ENCODE results near the gene TMEM131.

The TMEM131 gene

GRCh38 chr2:97969081-97970067 lies 26.4 kb downstream of the TMEM131 start:
- peaks cover 0 to 3% of the 10 kb centered on the region in 2 donors for H3K4me1 ChIP-seq (ENCODE audit: control insufficient read depth in 2 of 2, insufficient read depth in 1 of 2, low read depth in 1 of 2, low read length in 2 of 2)
- H2BK12ac ChIP-seq (ENCODE audit: low read length), result no peak overlapping the region
- no peak overlapping the region for H3K23ac ChIP-seq (ENCODE audit: low read depth, low read length, poor library complexity)
- no peak overlapping the region for H2BK5ac ChIP-seq (ENCODE audit: low read length)
- H2AFZ ChIP-seq (ENCODE audit: low read length), result no peak overlapping the region
- no peak overlapping the region for H3K27ac ChIP-seq (replicated peaks; ENCODE audit: low read length)
- no peak overlapping the region for H3K4me3 ChIP-seq (ENCODE audit: low read length in 2 of 2)
- H3K4ac ChIP-seq (ENCODE audit: low read length), result no peak overlapping the region
- WGBS, 2 donors (ENCODE audit: extremely low coverage in 2 of 2, insufficient read length in 2 of 2, insufficient replicate concordance in 1 of 2), result no CpG with 5 or more reads among the region's 4 CpGs
- no peak overlapping the region for H2BK120ac ChIP-seq (ENCODE audit: low read depth, low read length)
- no peak overlapping the region for H4K8ac ChIP-seq (ENCODE audit: low read depth, low read length)
- no peaks in the 10 kb centered on the region for H3K36me3 ChIP-seq (replicated peaks in 1 of 2; ENCODE audit: control insufficient read depth in 2 of 2, insufficient read depth in 2 of 2, low read length in 2 of 2)
- no peak overlapping the region for H3K4me2 ChIP-seq (ENCODE audit: insufficient read depth, low read length, poor library complexity, severe bottlenecking)
- H3K18ac ChIP-seq (ENCODE audit: low read length), result no peak overlapping the region
- H3K79me1 ChIP-seq (ENCODE audit: low read depth, low read length), result peaks cover 3% of the 10 kb centered on the region
- H2BK15ac ChIP-seq (ENCODE audit: low read length), result no peak overlapping the region
- no peak overlapping the region for H3K9ac ChIP-seq (ENCODE audit: low read depth, low read length, poor library complexity)
- no peak overlapping the region for H3K14ac ChIP-seq (ENCODE audit: low read length)
- H3K27me3 ChIP-seq (ENCODE audit: control insufficient read depth in 3 of 3, insufficient read depth in 3 of 3, low read depth in 1 of 3, low read length in 3 of 3), result no peaks in the 10 kb centered on the region
- H3K9me3 ChIP-seq (replicated peaks in 1 of 2; ENCODE audit: control insufficient read depth in 2 of 2, insufficient read depth in 1 of 2, low read depth in 1 of 2, low read length in 2 of 2), result peaks cover 7 to 17% of the 10 kb centered on the region in 2 donors
- no peak for DNase-seq (ENCODE audit: low spot score)
- no peak overlapping the region for H2AK5ac ChIP-seq (ENCODE audit: low read depth, low read length)
- H4K91ac ChIP-seq (ENCODE audit: low read depth, low read length, poor library complexity), result no peak overlapping the region

GRCh38 chr2:97967931-97968627 lies 27.7 kb downstream of the TMEM131 start:
- peaks cover 3% of the 10 kb centered on the region for H3K79me1 ChIP-seq (ENCODE audit: low read depth, low read length)
- H2BK5ac ChIP-seq (ENCODE audit: low read length), result no peak overlapping the region
- no peaks in the 10 kb centered on the region for H3K36me3 ChIP-seq (replicated peaks in 1 of 2; ENCODE audit: control insufficient read depth in 2 of 2, insufficient read depth in 2 of 2, low read length in 2 of 2)
- no peak overlapping the region for H3K9ac ChIP-seq (ENCODE audit: low read depth, low read length, poor library complexity)
- no peak overlapping the region for H3K18ac ChIP-seq (ENCODE audit: low read length)
- no peak overlapping the region for H3K14ac ChIP-seq (ENCODE audit: low read length)
- peaks cover under 1 to 5% of the 10 kb centered on the region in 2 donors for H3K9me3 ChIP-seq (replicated peaks in 1 of 2; ENCODE audit: control insufficient read depth in 2 of 2, insufficient read depth in 1 of 2, low read depth in 1 of 2, low read length in 2 of 2)
- peaks cover 0 to 3% of the 10 kb centered on the region in 2 donors for H3K4me1 ChIP-seq (ENCODE audit: control insufficient read depth in 2 of 2, insufficient read depth in 1 of 2, low read depth in 1 of 2, low read length in 2 of 2)
- H2BK15ac ChIP-seq (ENCODE audit: low read length), result no peak overlapping the region
- no peak overlapping the region for H2BK120ac ChIP-seq (ENCODE audit: low read depth, low read length)
- H4K8ac ChIP-seq (ENCODE audit: low read depth, low read length), result no peak overlapping the region
- no peak overlapping the region for H3K4ac ChIP-seq (ENCODE audit: low read length)
- no peak overlapping the region for H3K27ac ChIP-seq (replicated peaks; ENCODE audit: low read length)
- DNase-seq (ENCODE audit: low spot score), result no peak
- no peak overlapping the region for H3K4me3 ChIP-seq (ENCODE audit: low read length in 2 of 2)
- H2BK12ac ChIP-seq (ENCODE audit: low read length), result no peak overlapping the region
- H2AK5ac ChIP-seq (ENCODE audit: low read depth, low read length), result no peak overlapping the region
- no peak overlapping the region for H3K23ac ChIP-seq (ENCODE audit: low read depth, low read length, poor library complexity)
- no peaks in the 10 kb centered on the region for H3K27me3 ChIP-seq (ENCODE audit: control insufficient read depth in 3 of 3, insufficient read depth in 3 of 3, low read depth in 1 of 3, low read length in 3 of 3)
- WGBS, 2 donors (ENCODE audit: extremely low coverage in 2 of 2, insufficient read length in 2 of 2, insufficient replicate concordance in 1 of 2), result no CpG with 5 or more reads among the region's 7 CpGs
- H3K4me2 ChIP-seq (ENCODE audit: insufficient read depth, low read length, poor library complexity, severe bottlenecking), result no peak overlapping the region
- H2AFZ ChIP-seq (ENCODE audit: low read length), result no peak overlapping the region
- no peak overlapping the region for H4K91ac ChIP-seq (ENCODE audit: low read depth, low read length, poor library complexity)

GRCh38 chr2:97967216-97967592 lies 28.5 kb downstream of the TMEM131 start:
- Histone ChIP-seq H3K79me1 (ENCODE audit: low read depth, low read length) (peaks cover 3% of the 10 kb centered on the region), H2BK5ac (ENCODE audit: low read length) (no peak overlapping the region)

GRCh38 chr2:97966545-97967215 lies 29.1 kb downstream of the TMEM131 start:
- no peak overlapping the region for H4K91ac ChIP-seq (ENCODE audit: low read depth, low read length, poor library complexity)
- H3K27ac ChIP-seq (replicated peaks; ENCODE audit: low read length), result no peak overlapping the region
- no peak overlapping the region for H3K4ac ChIP-seq (ENCODE audit: low read length)
- H3K4me3 ChIP-seq (ENCODE audit: low read length in 2 of 2), result no peak overlapping the region
- H3K9me3 ChIP-seq (replicated peaks in 1 of 2; ENCODE audit: control insufficient read depth in 2 of 2, insufficient read depth in 1 of 2, low read depth in 1 of 2, low read length in 2 of 2), result no peaks in the 10 kb centered on the region
- no peak overlapping the region for H3K9ac ChIP-seq (ENCODE audit: low read depth, low read length, poor library complexity)
- peaks cover 0 to 3% of the 10 kb centered on the region in 2 donors for H3K4me1 ChIP-seq (ENCODE audit: control insufficient read depth in 2 of 2, insufficient read depth in 1 of 2, low read depth in 1 of 2, low read length in 2 of 2)
- no peak overlapping the region for H2BK5ac ChIP-seq (ENCODE audit: low read length)
- no peak overlapping the region for H3K14ac ChIP-seq (ENCODE audit: low read length)
- WGBS, 2 donors (ENCODE audit: extremely low coverage in 2 of 2, insufficient read length in 2 of 2, insufficient replicate concordance in 1 of 2), result no CpG with 5 or more reads among the region's 3 CpGs
- H3K23ac ChIP-seq (ENCODE audit: low read depth, low read length, poor library complexity), result no peak overlapping the region
- no peak overlapping the region for H4K8ac ChIP-seq (ENCODE audit: low read depth, low read length)
- no peak for DNase-seq (ENCODE audit: low spot score)
- H3K4me2 ChIP-seq (ENCODE audit: insufficient read depth, low read length, poor library complexity, severe bottlenecking), result no peak overlapping the region
- no peak overlapping the region for H2AK5ac ChIP-seq (ENCODE audit: low read depth, low read length)
- H3K79me1 ChIP-seq (ENCODE audit: low read depth, low read length), result peaks cover 3% of the 10 kb centered on the region
- no peak overlapping the region for H2BK15ac ChIP-seq (ENCODE audit: low read length)
- H3K27me3 ChIP-seq (ENCODE audit: control insufficient read depth in 3 of 3, insufficient read depth in 3 of 3, low read depth in 1 of 3, low read length in 3 of 3), result no peaks in the 10 kb centered on the region
- no peak overlapping the region for H2AFZ ChIP-seq (ENCODE audit: low read length)
- no peak overlapping the region for H2BK120ac ChIP-seq (ENCODE audit: low read depth, low read length)
- no peak overlapping the region for H2BK12ac ChIP-seq (ENCODE audit: low read length)
- H3K36me3 ChIP-seq (replicated peaks in 1 of 2; ENCODE audit: control insufficient read depth in 2 of 2, insufficient read depth in 2 of 2, low read length in 2 of 2), result no peaks in the 10 kb centered on the region
- no peak overlapping the region for H3K18ac ChIP-seq (ENCODE audit: low read length)

More at GRCh38 chr2:97967216-97967592, 28.5 kb downstream of the TMEM131 start:
- no peak overlapping the region for H2AK5ac ChIP-seq (ENCODE audit: low read depth, low read length)
- H3K27me3 ChIP-seq (ENCODE audit: control insufficient read depth in 3 of 3, insufficient read depth in 3 of 3, low read depth in 1 of 3, low read length in 3 of 3), result no peaks in the 10 kb centered on the region
- no peaks in the 10 kb centered on the region for H3K36me3 ChIP-seq (replicated peaks in 1 of 2; ENCODE audit: control insufficient read depth in 2 of 2, insufficient read depth in 2 of 2, low read length in 2 of 2)
- H4K8ac ChIP-seq (ENCODE audit: low read depth, low read length), result no peak overlapping the region
- H3K4me2 ChIP-seq (ENCODE audit: insufficient read depth, low read length, poor library complexity, severe bottlenecking), result no peak overlapping the region
- peaks cover 0 to 3% of the 10 kb centered on the region in 2 donors for H3K4me1 ChIP-seq (ENCODE audit: control insufficient read depth in 2 of 2, insufficient read depth in 1 of 2, low read depth in 1 of 2, low read length in 2 of 2)
- no peaks in the 10 kb centered on the region for H3K9me3 ChIP-seq (replicated peaks in 1 of 2; ENCODE audit: control insufficient read depth in 2 of 2, insufficient read depth in 1 of 2, low read depth in 1 of 2, low read length in 2 of 2)
- no peak overlapping the region for H3K18ac ChIP-seq (ENCODE audit: low read length)
- H2BK15ac ChIP-seq (ENCODE audit: low read length), result no peak overlapping the region
- H2AFZ ChIP-seq (ENCODE audit: low read length), result no peak overlapping the region
- H3K27ac ChIP-seq (replicated peaks; ENCODE audit: low read length), result no peak overlapping the region
- no peak overlapping the region for H3K23ac ChIP-seq (ENCODE audit: low read depth, low read length, poor library complexity)
- H2BK120ac ChIP-seq (ENCODE audit: low read depth, low read length), result no peak overlapping the region
- no peak overlapping the region for H3K9ac ChIP-seq (ENCODE audit: low read depth, low read length, poor library complexity)
- H3K14ac ChIP-seq (ENCODE audit: low read length), result no peak overlapping the region
- H3K4me3 ChIP-seq (ENCODE audit: low read length in 2 of 2), result no peak overlapping the region
- DNase-seq (ENCODE audit: low spot score), result no peak
- H4K91ac ChIP-seq (ENCODE audit: low read depth, low read length, poor library complexity), result no peak overlapping the region
- no peak overlapping the region for H3K4ac ChIP-seq (ENCODE audit: low read length)
- no peak overlapping the region for H2BK12ac ChIP-seq (ENCODE audit: low read length)

Data from neuronal stem cell (in vitro differentiated cells).